Ectodermal cell (in vitro differentiated cells): ENCODE results near the gene PRKCQ.
"Not testable (repeated sequence)": the region's sequence is repeated elsewhere in the genome, so short reads cannot be mapped to it uniquely, and the experiment has no call there.

Source experiments
- H3K27ac ChIP-seq: 2 replicates; pipeline ENCODE4 v1.7.0; 2013; ENCODE audit warnings: mild to moderate bottlenecking, low read depth, low read length; ENCODE audit not compliant: insufficient read depth, poor library complexity, severe bottlenecking
- H3K27me3 ChIP-seq: 2 replicates; pipeline ENCODE4 v1.7.0; 2013; ENCODE audit warnings: mild to moderate bottlenecking, low read length; ENCODE audit not compliant: insufficient read depth, control insufficient read depth, poor library complexity, severe bottlenecking
- H3K36me3 ChIP-seq: one replicate; pipeline ENCODE4 v1.7.0; 2013; ENCODE audit warnings: low read length; ENCODE audit not compliant: control insufficient read depth, insufficient read depth
- H3K4me1 ChIP-seq: one replicate; pipeline ENCODE4 v1.7.0; 2013; ENCODE audit warnings: low read length; ENCODE audit not compliant: control insufficient read depth, insufficient read depth
- H3K4me3 ChIP-seq: 2 replicates; pipeline ENCODE4 v1.7.0; 2013; ENCODE audit warnings: low read depth, low read length, control low read depth; ENCODE audit not compliant: insufficient read depth
- H3K9me3 ChIP-seq: 2 replicates; pipeline ENCODE4 v1.7.0; 2013; ENCODE audit warnings: mild to moderate bottlenecking, low read length, moderate library complexity; ENCODE audit not compliant: control insufficient read depth
- WGBS, 2 experiments: methylation state at CpG; one replicate each; pipeline ENCODE4 v1.1.7; 2013; ENCODE audit warnings: missing lambda C conversion rate in 2 of 2; 5-methylcytosine and 5-hydroxymethylcytosine counted together

PRKCQ gene

DNA sequence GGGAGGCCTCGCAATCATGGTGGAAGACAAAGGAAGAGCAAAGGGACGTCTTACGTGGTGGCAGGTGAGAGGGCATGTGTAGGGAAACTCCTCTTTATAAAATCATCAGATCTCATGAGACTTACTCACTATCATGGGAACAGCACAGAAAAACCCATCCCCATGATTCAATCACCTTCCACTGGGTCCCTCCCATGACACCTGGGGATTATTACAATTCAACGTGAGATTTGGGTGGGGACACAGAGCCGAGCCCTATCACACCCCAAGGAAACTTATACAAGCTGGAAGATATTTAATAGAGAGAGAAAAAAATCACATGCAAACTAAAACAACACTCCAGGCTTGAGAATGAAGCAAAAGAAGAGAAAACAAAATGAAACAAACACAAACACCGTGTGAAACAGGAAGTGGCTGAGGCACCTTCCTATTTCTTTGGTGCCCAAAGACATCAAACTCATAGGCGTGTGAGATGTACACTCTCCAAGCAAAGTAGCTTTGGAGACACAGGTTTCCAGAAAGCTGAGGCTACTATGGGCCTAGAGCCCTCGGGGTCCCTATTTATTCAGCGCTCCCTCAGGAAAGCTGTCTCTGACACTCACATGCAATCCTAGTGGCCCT, 97.2 kb downstream of the PRKCQ start:
- no peaks in the 10 kb centered on the region for H3K36me3 ChIP-seq
- WGBS, 2 experiments = 93 to 97% methylated on average over 7 to 9 of the region's 9 CpGs

GRCh38 chr10:6478722-6479121, 101.4 kb downstream of the PRKCQ start:
- Histone ChIP-seq H3K4me1 (no peaks in the 10 kb centered on the region), H3K27me3 (no peaks in the 10 kb centered on the region), H3K9me3 (no peaks in the 10 kb centered on the region), H3K36me3 (no peaks in the 10 kb centered on the region), H3K27ac (no peak overlapping the region), H3K4me3 (no peak overlapping the region)
- 93 to 97% methylated on average over 8 of the region's 8 CpGs for WGBS, 2 experiments

More for the DNA sequence above, 97.2 kb downstream of the PRKCQ start:
- Histone ChIP-seq H3K27me3 (no peaks in the 10 kb centered on the region), H3K27ac (no peak overlapping the region), H3K9me3 (no peaks in the 10 kb centered on the region), H3K4me3 (no peak overlapping the region), H3K4me1 (no peaks in the 10 kb centered on the region)

GRCh38 chr10:6476989-6477388, 103.1 kb downstream of the PRKCQ start:
- H3K27me3 ChIP-seq = no peaks in the 10 kb centered on the region
- no peak overlapping the region for H3K27ac ChIP-seq
- WGBS, 2 experiments = 90 to 97% methylated on average over 2 of the region's 2 CpGs
- H3K36me3 ChIP-seq = no peaks in the 10 kb centered on the region
- H3K4me1 ChIP-seq = no peaks in the 10 kb centered on the region
- H3K4me3 ChIP-seq = no peak overlapping the region
- H3K9me3 ChIP-seq = no peaks in the 10 kb centered on the region

DNA sequence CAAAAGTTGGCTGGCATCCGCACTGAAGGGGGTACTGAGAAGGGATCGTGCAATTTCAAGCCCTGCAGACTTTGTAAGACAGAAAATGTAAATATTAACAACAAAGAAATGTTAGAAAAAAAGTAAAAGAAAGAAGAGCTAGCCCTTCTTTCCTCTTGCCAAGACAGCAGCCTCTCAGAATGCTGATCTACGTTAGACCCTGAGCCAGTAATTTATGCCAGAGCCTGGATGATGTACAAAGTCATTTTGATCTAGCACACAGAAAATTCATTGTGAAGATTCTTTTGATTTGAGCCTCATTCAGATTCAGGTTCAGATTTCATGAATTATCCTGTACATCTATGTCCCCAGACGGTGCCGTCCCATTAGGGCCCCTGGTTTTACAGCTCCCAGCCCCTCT, 105.2 kb downstream of the PRKCQ start:
- H3K4me3 ChIP-seq = no peak overlapping the region
- H3K36me3 ChIP-seq = no peaks in the 10 kb centered on the region
- H3K4me1 ChIP-seq = no peaks in the 10 kb centered on the region
- no peaks in the 10 kb centered on the region for H3K27me3 ChIP-seq
- H3K27ac ChIP-seq = no peak overlapping the region
- WGBS, 2 experiments = 92 to 94% methylated on average over 5 of the region's 5 CpGs
- no peaks in the 10 kb centered on the region for H3K9me3 ChIP-seq

- Histone ChIP-seq H3K36me3 (no peaks in the 10 kb centered on the region), H3K4me1 (no peaks in the 10 kb centered on the region), H3K27ac (no peak overlapping the region), H3K27me3 (no peaks in the 10 kb centered on the region), H3K9me3 (no peaks in the 10 kb centered on the region), H3K4me3 (no peak overlapping the region)
- WGBS, 2 experiments = 84 to 89% methylated on average over 4 to 6 of the region's 6 CpGs
Measured at GRCh38 chr10:6473901-6474370, 106.1 kb downstream of the PRKCQ start.

GRCh38 chr10:6473430-6473829, 106.6 kb downstream of the PRKCQ start:
- 87 to 89% methylated on average over 7 of the region's 7 CpGs for WGBS, 2 experiments

DNA sequence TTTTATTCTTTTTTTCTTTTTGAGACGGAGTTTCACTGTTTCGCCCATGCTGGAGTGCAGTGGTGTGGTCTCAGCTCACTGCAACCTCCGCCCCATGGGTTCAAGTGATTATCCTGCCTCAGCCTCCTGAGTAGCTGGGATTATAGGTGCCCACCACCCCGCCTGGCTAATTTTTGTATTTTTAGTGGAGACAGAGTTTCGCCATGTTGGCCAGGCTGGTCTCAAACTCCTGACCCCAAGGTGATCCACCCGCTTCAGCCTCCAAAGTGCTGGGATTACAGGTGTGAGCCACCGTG, 107.4 kb downstream of the PRKCQ start:
- 87 to 94% methylated on average over 7 of the region's 7 CpGs for WGBS, 2 experiments
- not testable (repeated sequence) for H3K4me3 ChIP-seq, H3K4me1 ChIP-seq, H3K9me3 ChIP-seq, H3K27ac ChIP-seq, H3K36me3 ChIP-seq, H3K27me3 ChIP-seq

More at GRCh38 chr10:6473430-6473829, 106.6 kb downstream of the PRKCQ start:
- Histone ChIP-seq H3K27ac (no peak overlapping the region), H3K9me3 (no peaks in the 10 kb centered on the region), H3K27me3 (no peaks in the 10 kb centered on the region), H3K4me1 (no peaks in the 10 kb centered on the region), H3K4me3 (no peak overlapping the region), H3K36me3 (no peaks in the 10 kb centered on the region)

GRCh38 chr10:6470894-6471618, 109.0 kb downstream of the PRKCQ start:
- 90 to 91% methylated on average over 9 to 10 of the region's 11 CpGs for WGBS, 2 experiments
- no peaks in the 10 kb centered on the region for H3K9me3 ChIP-seq
- no peaks in the 10 kb centered on the region for H3K4me1 ChIP-seq
- H3K4me3 ChIP-seq = no peak overlapping the region
- no peak overlapping the region for H3K27ac ChIP-seq
- no peaks in the 10 kb centered on the region for H3K27me3 ChIP-seq
- H3K36me3 ChIP-seq = no peaks in the 10 kb centered on the region

GRCh38 chr10:6469661-6470060, 110.4 kb downstream of the PRKCQ start:
- Histone ChIP-seq H3K36me3 (no peaks in the 10 kb centered on the region), H3K4me3 (no peak overlapping the region), H3K9me3 (no peaks in the 10 kb centered on the region), H3K27ac (no peak overlapping the region), H3K27me3 (no peaks in the 10 kb centered on the region), H3K4me1 (no peaks in the 10 kb centered on the region)

DNA sequence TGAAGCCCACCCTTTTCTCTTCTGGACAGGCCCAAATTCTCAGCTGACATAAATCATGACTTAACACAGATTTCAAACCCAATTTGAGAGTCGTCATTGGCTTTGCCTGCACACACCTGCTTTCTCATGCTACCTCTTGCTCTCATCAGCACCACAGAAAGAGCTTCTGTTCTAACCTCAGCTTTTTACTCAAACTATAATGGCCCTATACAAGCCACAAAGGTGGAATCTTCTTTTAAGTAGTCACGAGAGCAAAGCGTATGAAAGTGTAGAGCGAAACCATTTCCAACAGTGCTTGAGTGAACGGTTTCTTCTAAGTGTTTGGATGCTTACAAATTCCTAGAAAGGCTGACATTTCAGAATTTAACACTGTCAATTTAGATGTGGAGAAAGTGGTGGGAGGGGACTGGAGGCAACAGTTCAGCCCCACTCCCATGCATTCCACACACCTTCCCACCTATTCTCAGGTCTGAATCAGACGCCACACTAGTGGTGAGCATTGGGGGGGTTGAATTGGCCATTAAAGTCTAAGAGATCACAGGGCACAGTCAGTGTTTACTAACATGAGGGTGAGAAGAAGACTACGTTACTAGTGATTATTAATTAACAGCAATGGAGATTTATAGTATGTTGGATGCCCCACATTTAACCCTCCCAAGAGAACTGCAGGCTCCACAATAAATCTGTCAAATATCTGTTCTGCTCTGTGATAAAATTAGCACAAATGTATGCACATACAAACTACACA, 114.0 kb downstream of the PRKCQ start:
- H3K9me3 ChIP-seq = no peaks in the 10 kb centered on the region
- no peak overlapping the region for H3K27ac ChIP-seq
- no peaks in the 10 kb centered on the region for H3K27me3 ChIP-seq
- H3K4me3 ChIP-seq = no peak overlapping the region
- WGBS, 2 experiments = 94 to 97% methylated on average over 7 of the region's 7 CpGs
- no peaks in the 10 kb centered on the region for H3K36me3 ChIP-seq
- no peaks in the 10 kb centered on the region for H3K4me1 ChIP-seq
